ENCODE results near the gene ATF5. TPM values are rescaled to one million over a fixed set of nuclear protein-coding genes. Genes with fewer than 3 reads are reported as not detected.

The ATF5 gene
- polyA plus RNA-seq, 3 donors = 5.8 to 22.1 (median 6.0) TPM

DNA sequence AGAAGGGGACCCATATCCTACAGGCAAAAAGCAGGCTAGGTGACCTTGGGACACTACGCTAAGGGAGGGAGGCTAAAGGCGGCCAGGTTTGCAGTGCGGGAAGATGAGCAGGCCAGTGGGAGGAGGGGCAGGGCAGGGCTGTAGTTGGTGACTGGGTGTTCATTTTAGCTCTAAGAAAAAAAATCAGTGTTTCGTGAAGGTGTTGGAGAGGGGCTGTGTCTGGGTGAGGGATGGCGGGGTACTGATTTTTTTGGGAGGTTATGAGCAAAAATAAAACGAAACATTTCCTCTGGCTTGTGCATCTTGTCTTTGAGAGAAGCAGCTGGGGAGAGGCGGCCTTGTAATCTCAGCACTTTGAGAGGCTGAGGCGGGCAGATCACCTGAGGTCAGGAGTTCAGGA, 4.6 kb downstream of the ATF5 start:
- H3K27ac ChIP-seq (ENCODE audit: low read depth in 1 of 2, low read length in 2 of 2) = no peak overlapping the region
- no peak overlapping the region for H3K4me2 ChIP-seq (replicated peaks; ENCODE audit: extremely low read depth, low read length, poor library complexity, severe bottlenecking)
- H3K27ac Mint-ChIP-seq = no peak overlapping the region
- H3K4me1 Mint-ChIP-seq = peaks cover 33% of the 10 kb centered on the region
- H3K4me3 ChIP-seq (replicated peaks in 1 of 3; ENCODE audit: low read depth in 2 of 3, low read length in 3 of 3) = no peak overlapping the region
- peaks cover 0 to 4% (median 0%) of the 10 kb centered on the region in 7 donors for H3K9me3 Mint-ChIP-seq
- DNase-seq = no peak
- WGBS (ENCODE audit: insufficient coverage) = 87% methylated on average over 6 of the region's 8 CpGs
- peaks cover 6 to 16% (median 12%) of the 10 kb centered on the region in 3 donors for H3K27me3 Mint-ChIP-seq (ENCODE audit: low read depth in 3 of 3)
- TF ChIP-seq CTCF (IDR thresholded peaks at IDR 0.05) = no peak
- peaks cover 24 to 38% of the 10 kb centered on the region in 2 donors for H3K4me1 ChIP-seq (ENCODE audit: control insufficient read depth in 1 of 2, insufficient read depth in 2 of 2, low read length in 2 of 2)
- H3K27me3 ChIP-seq (ENCODE audit: control insufficient read depth in 2 of 2, insufficient read depth in 2 of 2, low read length in 2 of 2) = no peaks in the 10 kb centered on the region
- peaks cover 16 to 20% of the 10 kb centered on the region in 2 donors for H3K36me3 Mint-ChIP-seq
- H3K9ac ChIP-seq (ENCODE audit: insufficient read depth, low read length, poor library complexity, severe bottlenecking) = no peak overlapping the region
- no peak overlapping the region for H3K4me3 Mint-ChIP-seq
- peaks cover 3 to 22% of the 10 kb centered on the region in 2 donors for H3K36me3 ChIP-seq (replicated peaks in 1 of 2; ENCODE audit: control insufficient read depth in 1 of 2, insufficient read depth in 2 of 2, low read length in 2 of 2)
- H4K20me1 ChIP-seq (ENCODE audit: insufficient read depth, low read length) = peaks cover 33% of the 10 kb centered on the region
- intact Hi-C loops (cut with micrococcal nuclease) = no loop called here
- H2AFZ ChIP-seq (ENCODE audit: insufficient read depth, low read depth, low read length, poor library complexity, severe bottlenecking) = no peak overlapping the region
- H3K9me3 ChIP-seq (replicated peaks in 1 of 2; ENCODE audit: control insufficient read depth in 1 of 2, insufficient read depth in 1 of 2, low read length in 2 of 2) = no peaks in the 10 kb centered on the region
- H3K79me2 ChIP-seq (ENCODE audit: insufficient read depth, low read length) = no peaks in the 10 kb centered on the region

- H3K36me3 ChIP-seq (replicated peaks in 1 of 2; ENCODE audit: control insufficient read depth in 1 of 2, insufficient read depth in 2 of 2, low read length in 2 of 2) = peaks cover 0 to 13% of the 10 kb centered on the region in 2 donors
- Mint-ChIP-seq H3K4me1 (peaks cover 18% of the 10 kb centered on the region), H3K27ac (no peak overlapping the region), H3K27me3 (ENCODE audit: low read depth in 3 of 3) (peaks cover 5 to 16% (median 7%) of the 10 kb centered on the region in 3 donors), H3K4me3 (peak overlapping the region in 1 of 2 donors; percentile 13), H3K9me3 (peaks cover 0 to 4% (median 0%) of the 10 kb centered on the region in 7 donors), H3K36me3 (peaks cover 12 to 15% of the 10 kb centered on the region in 2 donors)
- peaks cover 14 to 16% of the 10 kb centered on the region in 2 donors for H3K4me1 ChIP-seq (ENCODE audit: control insufficient read depth in 1 of 2, insufficient read depth in 2 of 2, low read length in 2 of 2)
- no peak for TF ChIP-seq CTCF (IDR thresholded peaks at IDR 0.05)
- H4K20me1 ChIP-seq (ENCODE audit: insufficient read depth, low read length) = peaks cover 18% of the 10 kb centered on the region
- no peak overlapping the region for H3K4me3 ChIP-seq (replicated peaks in 1 of 3; ENCODE audit: low read depth in 2 of 3, low read length in 3 of 3)
- H3K27me3 ChIP-seq (ENCODE audit: control insufficient read depth in 2 of 2, insufficient read depth in 2 of 2, low read length in 2 of 2) = no peaks in the 10 kb centered on the region
- no peak overlapping the region for H3K9ac ChIP-seq (ENCODE audit: insufficient read depth, low read length, poor library complexity, severe bottlenecking)
- H3K79me2 ChIP-seq (ENCODE audit: insufficient read depth, low read length) = no peaks in the 10 kb centered on the region
- H3K9me3 ChIP-seq (replicated peaks in 1 of 2; ENCODE audit: control insufficient read depth in 1 of 2, insufficient read depth in 1 of 2, low read length in 2 of 2) = no peaks in the 10 kb centered on the region
- intact Hi-C loops (cut with micrococcal nuclease) = no loop called here
- H2AFZ ChIP-seq (ENCODE audit: insufficient read depth, low read depth, low read length, poor library complexity, severe bottlenecking) = no peak overlapping the region
- DNase-seq = no peak
- no peak overlapping the region for H3K27ac ChIP-seq (ENCODE audit: low read depth in 1 of 2, low read length in 2 of 2)
- no peak overlapping the region for H3K4me2 ChIP-seq (replicated peaks; ENCODE audit: extremely low read depth, low read length, poor library complexity, severe bottlenecking)
- 80% methylated on average over 3 of the region's 5 CpGs for WGBS (ENCODE audit: insufficient coverage)
These were observed 7.5 kb downstream of the ATF5 start for GRCh38 chr19:49936549-49936948.

Measured in CD14-positive monocyte (primary cell).